NCI-H226 (cell line): Measurements from ENCODE around the gene WWOX.

Experiments used
- DNase-seq: peaks from one replicate; pipeline ENCODE4 v3.0.0-alpha.2; 2015

Gene WWOX

DNA sequence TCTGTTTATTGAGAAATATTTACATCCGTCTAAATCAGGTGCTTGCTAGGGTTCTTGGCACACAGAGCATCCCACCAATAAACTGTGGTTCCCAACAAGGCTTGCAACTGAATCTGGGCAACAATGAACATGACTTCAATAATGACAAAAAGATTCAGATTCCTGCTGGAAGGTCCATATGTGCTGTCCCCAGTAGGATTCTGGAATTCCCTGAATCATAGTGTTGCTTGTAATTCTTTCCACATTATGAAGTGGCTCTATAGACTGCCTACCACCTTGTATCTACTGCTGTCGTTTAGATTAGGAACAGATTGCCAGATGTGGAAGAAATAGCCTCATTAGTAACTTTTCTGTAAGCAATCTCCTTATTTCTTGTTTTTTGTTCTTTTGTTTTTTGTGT is 265.9 kb downstream of the WWOX start:
- DNase-seq, result no peak

DNA sequence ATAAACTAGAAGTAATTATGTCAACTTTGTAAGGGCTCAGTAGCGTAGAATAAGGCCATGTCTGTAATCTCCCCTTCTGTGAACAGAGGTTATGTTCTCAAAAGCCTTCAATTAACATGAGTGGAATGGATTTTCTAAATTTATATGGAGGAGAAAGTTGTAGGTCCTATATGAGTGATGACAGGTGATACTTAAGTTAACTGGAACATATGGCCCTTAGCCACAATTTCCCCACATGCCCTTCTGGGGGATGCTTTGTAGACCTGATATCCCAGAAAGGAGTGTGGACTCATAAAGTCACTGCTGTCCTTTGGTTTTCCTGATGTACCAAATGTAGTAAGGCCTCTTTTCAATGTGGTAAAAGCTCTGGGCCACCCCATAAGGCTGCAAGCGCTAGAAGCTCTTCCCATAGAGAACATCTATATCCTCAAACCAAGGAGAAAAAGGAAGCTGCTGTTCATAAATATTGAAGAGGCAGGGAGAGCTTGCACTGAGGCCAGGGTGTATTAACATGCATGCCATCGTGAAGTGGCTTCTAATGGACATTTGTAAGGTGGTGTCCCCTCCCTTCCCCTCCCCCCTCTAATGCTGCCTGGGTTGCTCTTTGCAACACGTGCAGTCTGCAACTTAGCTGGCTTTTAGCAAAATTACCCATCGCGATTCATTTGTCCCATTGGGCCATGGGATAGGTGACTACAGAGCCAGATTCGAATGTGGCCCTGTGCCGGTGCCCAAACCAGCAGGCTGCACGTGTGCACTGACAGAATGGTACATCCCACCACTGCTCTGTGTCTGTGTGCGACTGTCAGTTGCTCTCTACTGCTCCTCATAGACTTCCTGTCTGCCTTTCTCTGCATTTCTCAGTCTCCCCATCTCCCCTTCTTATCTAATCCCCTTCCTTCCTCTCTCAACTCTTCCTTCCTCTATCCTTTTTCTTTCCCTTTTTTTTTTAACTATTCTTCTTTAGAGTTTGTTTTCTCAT is 269.0 kb downstream of the WWOX start:
- no peak for DNase-seq

DNA sequence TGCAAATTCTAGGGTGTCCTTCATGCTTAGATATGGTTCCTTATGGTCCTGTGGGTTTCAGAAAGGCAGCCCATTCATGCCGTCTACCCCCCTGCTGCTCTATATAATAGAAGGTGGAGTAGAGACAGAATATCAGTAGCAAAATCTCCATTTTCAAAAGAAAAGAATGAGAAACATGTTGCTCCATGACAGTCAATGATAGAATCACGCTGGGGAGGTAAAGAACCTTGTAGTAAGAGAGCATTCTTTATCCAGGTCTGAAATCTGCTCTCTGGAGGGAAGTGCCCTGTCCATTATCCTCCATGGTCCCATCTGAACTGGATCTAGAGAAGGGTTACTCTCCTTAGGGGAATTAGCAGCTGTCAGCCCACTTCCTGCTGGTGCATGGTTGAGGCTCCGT is 272.8 kb downstream of the WWOX start:
- DNase-seq, result no peak

DNA sequence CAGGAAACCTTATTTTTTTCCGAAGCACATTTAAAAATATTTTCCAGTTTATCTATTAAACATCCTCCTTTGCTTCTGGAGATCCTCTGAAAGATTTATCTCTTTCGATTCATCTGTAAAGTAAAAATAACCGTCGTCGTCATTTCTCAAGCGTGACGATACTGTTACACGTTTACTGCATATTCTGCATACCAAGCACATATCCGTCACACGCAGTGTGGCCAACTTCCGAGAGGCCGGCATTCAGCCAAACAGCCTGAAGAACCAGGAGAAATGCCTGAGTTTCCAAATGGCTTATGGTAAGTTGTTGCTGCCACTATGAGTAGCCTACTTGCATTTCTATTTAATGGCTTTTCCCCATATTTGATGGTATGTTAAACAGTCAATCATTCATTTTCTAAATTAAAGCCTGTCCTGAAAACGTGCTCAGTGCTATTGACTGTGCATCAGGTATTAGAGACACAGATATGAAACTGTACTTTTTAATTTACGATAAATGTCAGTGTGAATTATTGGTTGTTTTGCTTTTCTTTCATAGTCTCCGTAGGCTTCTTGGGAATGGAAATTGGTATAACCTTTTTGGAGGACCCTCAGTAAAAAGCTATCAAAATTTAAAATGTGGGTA is 275.7 kb downstream of the WWOX start:
- DNase-seq, result no peak

DNA sequence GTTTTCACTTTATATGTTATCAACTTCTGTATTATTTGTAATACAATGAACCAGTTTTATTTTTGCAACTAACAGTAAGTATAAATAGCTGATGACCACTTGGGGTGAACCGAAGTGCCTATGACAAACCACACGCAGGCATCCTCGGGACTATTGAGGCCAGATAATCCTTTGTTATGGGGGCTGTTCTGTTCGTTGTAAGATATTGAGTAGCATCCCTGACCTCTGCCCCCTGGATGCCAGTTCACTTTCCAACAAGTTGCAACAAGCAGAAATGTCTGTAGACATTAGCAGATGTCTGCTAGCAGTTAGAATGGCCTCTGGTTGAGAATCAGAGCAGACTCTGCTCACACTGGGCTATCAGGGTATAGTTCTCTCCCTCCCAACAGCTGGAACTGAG is 277.0 kb downstream of the WWOX start:
- no peak for DNase-seq

DNA sequence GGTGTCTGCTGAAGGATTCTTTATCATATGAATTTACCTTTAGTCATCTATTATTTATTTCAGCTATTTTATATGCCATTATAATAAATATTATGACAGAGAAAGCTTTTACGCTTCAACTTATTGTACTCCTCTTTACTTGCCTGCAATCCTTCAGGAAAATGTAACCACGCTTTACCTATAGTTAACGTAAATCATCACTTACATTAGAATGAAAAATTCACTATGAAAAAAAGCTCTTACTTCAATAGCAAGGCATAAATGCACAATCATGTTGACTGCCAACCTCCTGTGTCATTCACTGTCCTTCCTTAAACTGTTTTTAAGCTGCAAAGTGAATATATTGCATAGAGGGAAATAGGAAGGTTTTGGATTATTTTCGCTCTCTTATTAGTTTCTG is 277.9 kb downstream of the WWOX start:
- DNase-seq, result no peak

DNA sequence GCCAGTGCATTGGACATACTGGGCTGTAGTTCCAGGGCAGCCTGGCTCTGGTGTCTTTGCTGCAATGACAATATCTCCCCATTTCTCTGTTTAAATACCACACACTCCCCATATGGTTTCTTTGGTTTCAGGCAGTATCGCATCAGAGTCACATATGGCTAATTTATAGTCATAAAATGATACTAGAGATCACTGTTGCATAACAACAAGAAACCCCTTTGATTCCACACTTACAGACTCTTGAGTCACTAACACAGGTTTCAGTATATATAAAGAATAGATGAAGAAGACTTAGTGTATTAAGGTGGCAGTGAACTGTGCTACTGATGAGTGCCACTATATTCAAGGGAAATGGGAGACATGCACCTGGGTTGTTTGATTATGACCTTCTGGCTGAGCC is 281.6 kb downstream of the WWOX start:
- DNase-seq, result no peak

DNA sequence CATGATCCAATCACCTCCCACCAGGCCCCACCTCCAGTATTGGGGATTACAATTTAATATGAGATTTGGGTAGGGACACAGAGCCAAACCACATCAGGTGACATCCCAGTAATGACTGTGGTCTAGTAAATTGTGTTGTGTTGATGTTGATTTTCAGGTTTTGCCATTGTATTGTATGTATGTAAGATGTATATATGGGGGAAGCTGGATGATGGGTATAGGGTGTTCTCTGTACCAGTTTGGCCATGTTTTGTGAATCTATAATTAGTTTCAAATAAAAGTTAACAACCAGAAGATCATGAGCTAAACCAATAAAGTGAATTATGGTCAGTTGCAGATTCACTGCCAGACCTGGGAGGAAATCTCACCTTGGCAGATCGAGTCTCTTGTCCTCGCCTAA is 283.7 kb downstream of the WWOX start:
- DNase-seq, result no peak

DNA sequence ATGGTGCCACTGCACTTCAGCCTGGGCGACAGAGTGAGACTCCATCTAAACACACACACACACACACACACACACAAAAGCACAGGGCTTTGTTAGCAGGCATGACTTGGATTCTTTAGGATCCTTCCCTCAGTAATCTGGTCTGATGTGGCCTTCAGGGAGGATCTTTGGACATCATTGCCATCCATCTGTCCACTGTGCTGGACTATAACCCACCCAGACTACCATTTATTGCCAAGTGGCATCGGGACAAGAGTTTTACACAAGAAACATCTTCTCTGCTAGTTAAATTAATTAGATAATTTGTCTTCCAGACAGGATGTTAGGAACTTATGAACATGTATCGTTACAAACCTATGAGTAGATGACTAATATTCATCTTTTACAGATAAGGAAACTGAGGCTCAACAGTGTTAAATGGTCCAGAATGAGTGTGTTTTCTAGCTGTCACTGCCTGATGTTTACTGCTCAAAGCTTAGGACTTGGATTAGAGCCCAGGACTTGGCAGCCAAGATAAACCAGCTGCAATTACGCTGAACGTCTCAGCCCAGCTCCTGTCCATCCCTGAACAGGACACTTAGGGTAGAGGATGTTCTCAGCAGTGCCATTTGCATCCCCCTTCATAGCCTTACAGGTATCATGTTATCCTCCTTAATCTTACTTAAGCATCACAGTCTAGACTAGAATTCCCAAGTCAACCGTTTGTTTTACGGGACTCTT is 285.8 kb downstream of the WWOX start:
- DNase-seq, result no peak

DNA sequence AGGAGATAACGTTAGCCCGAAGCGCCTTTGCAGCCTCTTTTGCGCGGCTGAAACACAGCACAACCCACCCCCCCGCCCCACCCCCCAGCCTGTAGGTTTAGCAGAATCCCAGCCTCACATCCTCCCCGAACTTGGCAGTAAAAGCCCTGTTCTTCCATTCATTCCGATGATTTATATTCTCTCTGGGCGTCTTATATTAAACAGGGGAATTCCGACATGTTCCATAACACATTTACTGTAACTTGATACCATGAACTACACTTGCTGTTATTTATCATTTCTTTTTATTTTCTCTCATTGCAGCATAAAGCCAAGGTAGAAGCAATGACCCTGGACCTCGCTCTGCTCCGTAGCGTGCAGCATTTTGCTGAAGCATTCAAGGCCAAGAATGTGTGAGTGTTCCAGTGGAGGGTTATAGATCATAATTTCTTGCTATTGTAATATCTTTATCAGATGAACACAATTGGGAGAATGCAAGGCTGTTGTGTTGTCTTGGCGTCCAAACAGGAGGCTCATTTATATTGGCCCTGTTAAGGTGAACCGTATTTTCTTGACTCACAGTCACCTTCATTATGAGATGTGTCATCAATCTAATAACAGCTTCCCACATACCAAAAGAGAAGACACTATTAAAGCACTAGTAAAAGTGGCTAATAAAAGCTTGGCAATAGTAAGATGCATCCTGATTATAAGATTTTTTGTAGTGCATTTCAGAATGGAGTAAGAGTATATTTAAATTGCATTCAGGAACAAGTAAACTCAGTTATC is 287.3 kb downstream of the WWOX start:
- no peak for DNase-seq

DNA sequence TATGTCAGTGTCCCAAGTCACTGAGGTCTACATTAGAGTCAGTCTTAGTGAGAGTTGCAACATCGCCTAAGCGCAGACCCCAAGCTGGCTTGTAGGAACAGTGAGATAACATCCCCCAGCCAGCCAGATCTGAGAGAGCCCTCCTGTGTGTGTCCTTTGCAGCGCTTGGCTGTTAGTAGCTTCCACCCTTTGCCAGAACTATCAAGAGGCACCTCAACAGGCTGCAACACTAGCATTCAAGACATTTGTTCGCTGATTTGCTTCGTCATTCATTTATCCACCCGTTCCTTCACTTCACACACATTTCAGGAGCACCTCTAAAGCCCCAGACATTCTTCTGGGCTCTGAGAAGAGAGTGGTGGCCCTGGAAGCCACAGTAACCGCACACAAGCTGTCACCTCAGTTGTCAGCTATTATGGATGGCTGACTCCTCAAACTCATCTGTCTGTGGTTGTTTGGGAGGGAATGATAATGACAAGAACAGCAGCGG is 289.6 kb downstream of the WWOX start:
- DNase-seq, result no peak

DNA sequence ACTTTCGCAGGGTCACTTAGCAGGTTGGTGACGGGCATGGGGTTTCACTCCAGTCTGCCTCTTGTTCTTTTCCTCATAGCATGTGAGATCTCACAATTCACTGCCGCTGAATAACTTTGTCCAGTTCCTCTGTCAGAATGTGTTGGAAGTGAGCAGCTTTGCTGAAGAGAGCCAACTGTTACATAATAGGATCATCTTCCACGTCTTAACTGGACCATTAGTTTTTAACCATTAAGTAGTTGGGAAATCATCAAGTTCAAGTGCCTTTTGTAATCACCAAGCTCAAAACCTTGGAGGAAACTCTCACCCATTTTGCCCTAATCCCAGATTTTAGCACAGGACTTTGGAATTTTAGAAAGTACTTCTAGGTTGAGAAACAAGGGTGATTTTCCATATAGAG is 290.6 kb downstream of the WWOX start:
- no peak for DNase-seq

DNA sequence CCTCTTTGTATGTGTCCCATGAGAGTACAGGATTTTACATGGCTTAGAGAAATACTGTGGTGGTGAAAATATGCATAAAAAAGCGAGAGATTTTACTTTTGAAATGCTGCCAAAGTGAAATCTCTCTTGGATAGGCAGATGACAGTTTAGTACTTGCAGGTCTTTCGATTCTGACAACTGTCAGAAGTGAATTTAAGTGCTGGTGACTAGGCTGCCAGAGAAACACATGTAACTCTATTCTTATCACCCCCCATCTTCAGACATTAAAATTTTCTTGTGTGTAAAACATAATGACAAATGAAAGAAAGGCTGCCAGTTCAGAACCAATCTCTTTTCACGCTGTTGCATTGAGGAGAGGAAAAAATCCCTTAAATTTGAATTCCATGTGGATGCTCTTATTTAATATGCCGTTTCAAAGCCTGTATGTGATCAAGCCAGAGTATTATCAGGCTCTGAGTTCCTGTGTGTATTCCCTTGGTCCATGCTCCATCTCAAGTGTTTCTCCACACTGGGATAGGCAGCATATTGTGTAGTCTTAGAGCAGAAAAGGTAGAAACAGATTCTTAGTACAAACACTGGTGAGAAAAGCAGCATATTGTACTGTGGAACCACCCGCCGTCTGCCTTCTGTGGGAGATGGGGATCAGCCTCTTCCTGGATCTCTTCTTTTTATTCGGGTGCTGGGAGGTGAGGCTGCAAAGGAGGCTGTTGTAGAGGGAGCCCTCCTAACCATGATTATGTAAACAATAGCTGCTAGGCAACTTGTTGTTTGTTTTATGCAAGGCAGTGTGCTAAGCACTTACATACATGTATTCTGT is 291.3 kb downstream of the WWOX start:
- DNase-seq, result no peak

DNA sequence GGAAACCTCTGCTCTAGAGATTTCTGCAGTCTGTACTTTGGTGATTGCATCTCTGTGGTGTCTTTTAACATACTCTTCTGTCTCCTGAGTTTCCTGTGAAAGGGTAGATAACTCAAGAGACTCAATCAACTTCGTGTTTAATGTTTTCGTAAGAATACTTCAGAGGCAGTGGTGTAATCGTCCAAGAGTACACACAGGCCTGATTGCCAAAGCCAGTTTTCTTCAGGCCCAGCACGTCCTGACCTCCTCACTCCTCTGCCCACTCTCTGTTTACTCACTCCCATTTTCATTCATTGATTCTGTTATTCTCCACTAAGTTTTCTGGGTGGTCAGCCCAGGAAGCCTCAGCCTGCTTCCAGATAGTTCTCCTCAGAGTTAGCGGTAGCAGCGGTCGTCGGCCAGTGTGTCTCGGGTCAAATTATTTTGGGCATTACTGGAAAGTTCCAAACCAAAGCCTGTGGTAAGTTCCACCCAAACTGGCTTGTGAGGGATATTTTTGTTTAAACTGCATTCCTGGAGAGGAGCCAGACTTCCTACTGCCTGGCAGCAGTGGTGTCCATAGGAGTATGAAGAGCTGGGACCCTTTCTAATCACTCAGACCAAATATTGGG is 293.2 kb downstream of the WWOX start:
- DNase-seq, result no peak

DNA sequence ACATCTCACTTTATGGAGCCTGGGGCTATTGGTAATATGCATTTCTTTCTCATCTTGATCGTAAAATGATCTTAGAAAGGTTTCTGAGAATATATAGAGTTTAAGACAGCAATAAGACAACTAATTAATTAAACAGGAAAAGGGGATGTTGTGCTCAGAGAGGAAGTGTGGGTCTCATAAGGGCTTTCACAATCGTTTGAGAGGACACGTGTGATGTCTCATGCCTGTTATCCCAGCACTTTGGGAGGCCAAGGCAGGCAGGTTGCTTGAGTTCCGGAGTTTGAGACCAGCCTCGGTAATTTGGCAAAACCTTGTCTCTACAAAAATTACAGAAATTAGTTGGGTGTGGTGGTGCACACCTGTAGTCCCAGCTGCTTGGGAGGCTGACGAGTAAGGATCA is 295.6 kb downstream of the WWOX start:
- no peak for DNase-seq

DNA sequence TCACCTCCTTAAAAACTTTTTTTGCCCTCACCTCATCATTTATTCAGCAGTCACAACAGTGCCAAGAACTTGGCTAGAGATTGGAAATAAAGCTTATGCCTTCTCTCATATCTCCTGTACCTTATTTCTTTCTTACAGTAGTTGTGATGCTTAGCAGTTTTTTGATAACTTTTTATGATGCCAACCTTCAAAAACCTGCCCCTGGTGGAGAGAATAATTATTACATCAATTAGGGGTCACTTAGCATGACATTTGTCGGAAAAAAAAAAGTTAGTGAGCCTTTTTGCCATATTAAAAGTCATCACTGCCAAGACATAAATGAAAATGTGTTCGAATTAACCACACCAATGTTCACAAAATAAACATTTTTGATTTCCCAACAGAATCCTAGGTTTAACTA is 296.6 kb downstream of the WWOX start:
- DNase-seq, result no peak

DNA sequence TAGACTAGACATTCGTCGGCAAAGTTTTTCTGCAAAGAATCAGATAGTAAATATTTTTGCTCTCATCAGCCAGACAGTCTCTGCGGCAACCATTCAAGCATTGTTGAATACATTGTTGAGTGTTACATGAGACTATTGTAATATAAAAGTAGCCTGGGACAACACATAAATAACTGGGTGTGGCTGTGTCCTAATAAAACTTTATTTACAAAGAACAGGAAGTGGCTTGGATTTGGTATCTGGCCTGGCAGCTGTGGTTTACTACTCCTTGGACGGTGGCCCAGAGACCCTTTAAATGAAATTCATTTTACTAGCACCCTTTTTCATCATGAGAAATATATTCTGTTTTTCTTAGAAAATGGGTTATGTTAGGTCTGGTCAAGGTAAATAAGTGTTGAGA is 297.2 kb downstream of the WWOX start:
- no peak for DNase-seq

DNA sequence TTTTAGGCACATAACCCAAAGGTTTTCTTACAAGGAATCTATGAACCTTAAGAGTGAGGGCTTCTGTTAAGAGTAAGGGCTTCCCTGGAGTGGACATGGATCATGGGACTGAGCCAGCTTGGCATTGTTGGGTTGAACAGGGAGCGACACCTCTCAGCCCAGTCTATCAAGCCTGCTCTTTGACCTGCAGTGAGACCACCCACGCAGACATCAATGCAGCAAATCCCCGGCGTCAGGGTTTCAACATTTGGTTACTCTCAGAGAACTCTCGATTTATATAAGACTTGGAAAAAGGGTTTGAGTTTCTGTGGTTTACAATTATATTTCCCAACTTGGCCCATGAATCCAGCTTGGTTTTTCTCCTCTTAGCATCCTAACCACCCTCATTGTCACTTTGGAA is 299.9 kb downstream of the WWOX start:
- DNase-seq, result no peak

DNA sequence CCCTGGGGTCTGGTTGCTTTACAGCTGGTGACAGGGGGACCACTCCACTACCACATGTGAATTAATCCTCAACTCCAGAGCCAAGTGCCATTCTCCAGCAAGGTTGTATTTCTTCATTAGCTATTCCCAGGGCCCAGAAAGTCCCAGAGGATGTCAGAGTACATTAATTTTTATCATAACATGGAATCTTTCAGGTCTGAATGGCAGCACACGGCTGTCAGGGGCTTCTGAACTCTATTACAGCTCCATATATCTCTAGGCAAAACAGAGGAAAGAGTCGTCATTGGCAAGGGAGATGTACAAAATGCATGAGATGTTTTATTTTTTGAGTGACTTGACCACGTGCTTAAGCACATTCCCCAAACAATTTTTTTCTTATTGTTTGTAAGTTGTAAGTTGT is 303.4 kb downstream of the WWOX start:
- no peak for DNase-seq

DNA sequence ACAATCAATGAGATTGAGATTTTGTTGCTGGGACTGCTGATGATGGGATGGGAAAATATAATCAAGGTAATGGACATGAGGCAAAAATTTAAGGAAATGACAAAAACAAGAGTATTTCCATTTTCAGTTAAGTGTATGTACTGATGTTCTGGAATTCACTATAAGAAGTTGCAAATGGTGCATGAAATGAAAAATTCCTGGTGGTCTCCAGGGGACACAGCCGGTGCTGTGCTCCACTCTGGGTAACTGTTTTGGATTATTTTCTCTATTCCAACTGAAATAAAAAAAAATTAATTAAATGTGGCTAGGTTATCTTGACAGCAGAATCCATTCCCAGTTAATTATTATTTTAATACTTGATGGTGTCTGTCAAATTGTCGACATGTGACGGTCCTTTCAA is 305.6 kb downstream of the WWOX start:
- DNase-seq, result no peak

DNA sequence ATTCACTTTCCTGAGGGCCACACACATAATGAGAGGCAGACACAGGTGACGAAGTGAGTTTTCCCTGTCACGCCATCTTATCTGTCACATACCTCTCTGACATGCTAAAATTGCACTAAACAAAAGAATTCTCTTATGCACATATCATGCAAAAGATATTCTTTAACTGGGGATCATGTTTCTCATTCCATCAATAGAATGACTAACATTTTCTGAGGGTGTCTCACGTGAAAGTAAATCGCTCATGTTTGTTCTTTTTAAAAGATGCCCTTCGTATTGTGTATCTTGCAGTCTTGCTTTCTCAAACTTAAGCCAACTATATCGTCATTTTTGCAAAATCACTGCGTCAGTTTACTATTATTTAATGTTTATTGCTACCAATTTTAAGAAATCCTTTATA is 306.4 kb downstream of the WWOX start:
- DNase-seq, result no peak

DNA sequence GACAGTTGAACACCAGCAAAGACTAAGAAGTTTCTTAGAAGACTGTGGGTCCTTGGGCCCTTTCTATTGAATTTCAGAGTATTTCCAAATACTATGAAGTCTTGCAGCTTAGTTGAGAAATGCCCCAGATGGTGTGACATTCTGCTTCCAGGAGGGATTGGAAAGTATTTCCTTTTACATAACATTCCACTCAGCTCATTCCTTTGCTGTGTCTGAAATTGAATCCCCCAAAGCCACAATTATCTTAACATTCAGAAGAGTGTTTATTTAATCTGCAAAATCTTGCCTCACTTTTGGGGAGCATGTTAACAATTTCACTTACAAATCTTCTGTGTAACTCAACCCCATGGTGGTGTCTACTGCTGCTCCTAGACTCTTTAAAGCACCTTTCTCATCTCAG is 307.7 kb downstream of the WWOX start:
- peak; percentile 16 for DNase-seq
